ENCODE measurements around the gene P2RY11.
A peak's percentile ranks its signal among the peaks of the same experiment; 100 is the strongest.

The P2RY11 gene

GRCh38 chr19:10093295-10094186 lies 18.0 kb upstream of the P2RY11 start:
- no peak for DNase-seq (ENCODE audit: low spot score)

GRCh38 chr19:10095622-10095947 lies 15.9 kb upstream of the P2RY11 start:
- DNase-seq (ENCODE audit: low spot score), result no peak

- peak; percentile 94 for DNase-seq (ENCODE audit: low spot score)
These were observed 15.4 kb upstream of the P2RY11 start for GRCh38 chr19:10095948-10096614.

GRCh38 chr19:10096615-10096963 lies 14.9 kb upstream of the P2RY11 start:
- DNase-seq (ENCODE audit: low spot score), result no peak

GRCh38 chr19:10100163-10100785 lies 11.2 kb upstream of the P2RY11 start:
- no peak for DNase-seq (ENCODE audit: low spot score)

GRCh38 chr19:10102787-10103236 lies 8.7 kb upstream of the P2RY11 start:
- no peak for DNase-seq (ENCODE audit: low spot score)

GRCh38 chr19:10104130-10104513 lies 7.4 kb upstream of the P2RY11 start:
- DNase-seq (ENCODE audit: low spot score), result no peak

GRCh38 chr19:10104665-10105508 lies 6.6 kb upstream of the P2RY11 start:
- DNase-seq (ENCODE audit: low spot score), result no peak

- DNase-seq (ENCODE audit: low spot score), result no peak
These were observed 5.9 kb upstream of the P2RY11 start for GRCh38 chr19:10105509-10106099.

- peak; percentile 98 for DNase-seq (ENCODE audit: low spot score)
These were observed 5.2 kb upstream of the P2RY11 start, which contains the start of gene PPAN for GRCh38 chr19:10106100-10106936. PPAN (plus strand) TSS chr19:10106362; CDS start chr19:10106395, 33 bp downstream.

- DNase-seq (ENCODE audit: low spot score), result no peak
These were observed 4.2 kb upstream of the P2RY11 start for GRCh38 chr19:10107254-10107653.

GRCh38 chr19:10107817-10108367 lies 3.6 kb upstream of the P2RY11 start:
- DNase-seq (ENCODE audit: low spot score), result no peak

GRCh38 chr19:10109528-10109927 lies 2.0 kb upstream of the P2RY11 start:
- no peak for DNase-seq (ENCODE audit: low spot score)

GRCh38 chr19:10110076-10110971 lies 1.2 kb upstream of the P2RY11 start:
- DNase-seq (ENCODE audit: low spot score), result no peak

- DNase-seq (ENCODE audit: low spot score), result no peak
These were observed 548 bp upstream of the P2RY11 start for GRCh38 chr19:10110972-10111317.

GRCh38 chr19:10112037-10112761 lies 706 bp downstream of the P2RY11 start:
- DNase-seq (ENCODE audit: low spot score), result no peak

- peak; percentile 61 for DNase-seq (ENCODE audit: low spot score)
These were observed 1.6 kb downstream of the P2RY11 start for GRCh38 chr19:10112895-10113591.

GRCh38 chr19:10113592-10113963 lies 2.1 kb downstream of the P2RY11 start:
- DNase-seq (ENCODE audit: low spot score), result no peak

Data from HuH-7 (cell line).